B cell (primary cell): ENCODE measurements around the gene UNC79. TPM values are rescaled to one million over a fixed set of nuclear protein-coding genes. Genes with fewer than 3 reads are reported as not detected.

Experiments
- ATAC-seq: fragments of 200-7000 bp; cut with Tn5 transposase; one replicate; pipeline ENCODE4 v1.10.0; 2021; ENCODE audit warnings: low read depth, mild to moderate bottlenecking, moderate number of reproducible peaks, moderate library complexity
- CTCF ChIA-PET: fragments of 350-600 bp; sonication (Branson Sonifier 250); formaldehyde crosslinking; loops from one replicate; lab custom pipeline; 2021; ENCODE audit warnings: antibody characterized with exemption, inconsistent platforms; lab: Charles Lee
- POLR2A ChIA-PET: fragments of 350-600 bp; sonication (Branson Sonifier 250); formaldehyde crosslinking; loops from one replicate; lab custom pipeline; 2021; ENCODE audit warnings: antibody characterized with exemption; lab: Charles Lee
- DNase-seq: peaks from one replicate; pipeline ENCODE4 v3.0.0; 2013
- H2AFZ ChIP-seq: 2 replicates; pipeline ENCODE4 v1.6.1; 2012; ENCODE audit warnings: mild to moderate bottlenecking, low read depth, low read length; ENCODE audit not compliant: insufficient read depth, poor library complexity, severe bottlenecking
- H3K27ac ChIP-seq, 2 donors: 1 replicate in 1 of 2; 2 replicates in 1 of 2; pipeline ENCODE4 v1.5.1; 2012 to 2013; ENCODE audit warnings: low read length in 2 of 2, mild to moderate bottlenecking in 2 of 2, moderate library complexity in 1 of 2
- H3K27me3 ChIP-seq, 4 experiments: fragments of 200-600 bp in 1 of 4; sonication (generic) in 1 of 4; replicated peaks in 1 of 4; 1 replicate in 2 of 4; 2 replicates in 2 of 4; pipeline versions ENCODE4 v1.6.1 to v1.7.0; 2013 to 2016; ENCODE audit warnings: low read length in 3 of 4, mild to moderate bottlenecking in 2 of 4, mixed read lengths in 1 of 4, moderate library complexity in 1 of 4; ENCODE audit not compliant: insufficient read depth in 4 of 4, control insufficient read depth in 3 of 4; ENCODE audit errors: control extremely low read depth in 1 of 4
- H3K36me3 ChIP-seq, 2 experiments: replicated peaks in 1 of 2; 1 replicate in 1 of 2; 2 replicates in 1 of 2; pipeline versions ENCODE4 v1.6.1 to v1.7.1; 2013; ENCODE audit warnings: low read length in 1 of 2; ENCODE audit not compliant: insufficient read depth in 2 of 2, control insufficient read depth in 1 of 2; ENCODE audit errors: control extremely low read depth in 1 of 2, extremely low read depth in 1 of 2
- H3K4me1 ChIP-seq, 2 donors: fragments of 200-600 bp in 1 of 2; sonication (generic) in 1 of 2; 1 replicate in 1 of 2; 2 replicates in 1 of 2; pipeline versions ENCODE4 v1.5.1 to v1.6.1; 2013 to 2017; ENCODE audit warnings: low read length in 2 of 2; ENCODE audit not compliant: control insufficient read depth in 2 of 2, insufficient read depth in 2 of 2
- H3K4me2 ChIP-seq: replicated peaks from 2 replicates; pipeline ENCODE3; 2012; ENCODE audit warnings: mild to moderate bottlenecking, low read depth, low read length; ENCODE audit not compliant: poor library complexity, severe bottlenecking
- H3K4me3 ChIP-seq, 5 experiments: fragments of 200-600 bp in 1 of 5; sonication (generic) in 1 of 5; 1 replicate in 3 of 5; 2 replicates in 2 of 5; pipeline versions ENCODE4 v1.5.1 to v1.7.0; 2011 to 2016; ENCODE audit warnings: low read length in 4 of 5, mild to moderate bottlenecking in 4 of 5, low read depth in 2 of 5, control low read depth in 1 of 5, moderate library complexity in 1 of 5; ENCODE audit not compliant: insufficient read depth in 1 of 5; ENCODE audit errors: control extremely low read depth in 1 of 5, extremely low read depth in 1 of 5
- H3K79me2 ChIP-seq: fragments of 200-600 bp; sonication (generic); one replicate; pipeline ENCODE4 v1.6.0; 2016; ENCODE audit warnings: low read length; ENCODE audit not compliant: control insufficient read depth, insufficient read depth
- H3K9ac ChIP-seq: fragments of 200-600 bp; sonication (generic); 2 replicates; pipeline ENCODE4 v1.6.1; 2017; ENCODE audit warnings: mild to moderate bottlenecking, low read length, moderate library complexity
- H3K9me3 ChIP-seq, 3 donors: one replicate each; pipeline versions ENCODE4 v1.6.1 to v1.7.1; 2013; ENCODE audit warnings: low read length in 2 of 3; ENCODE audit not compliant: control insufficient read depth in 2 of 3, insufficient read depth in 1 of 3; ENCODE audit errors: control extremely low read depth in 1 of 3
- H4K20me1 ChIP-seq: 2 replicates; pipeline ENCODE4 v1.6.0; 2012; ENCODE audit warnings: mild to moderate bottlenecking, low read length; ENCODE audit not compliant: insufficient read depth, control insufficient read depth, poor library complexity, severe bottlenecking
- H3K27ac Mint-ChIP-seq: one replicate; pipeline ENCODE4 v1.8.0; 2021; ENCODE audit warnings: mixed read lengths
- H3K27me3 Mint-ChIP-seq: one replicate; pipeline ENCODE4 v1.8.0; 2021; ENCODE audit warnings: mixed read lengths
- H3K4me1 Mint-ChIP-seq: one replicate; pipeline ENCODE4 v1.8.0; 2021; ENCODE audit warnings: mixed read lengths
- H3K4me3 Mint-ChIP-seq: one replicate; pipeline ENCODE4 v1.8.0; 2021; ENCODE audit warnings: mixed read lengths
- H3K9me3 Mint-ChIP-seq: one replicate; pipeline ENCODE4 v1.8.0; 2022; ENCODE audit warnings: mixed read lengths; ENCODE audit not compliant: insufficient read depth
- CTCF ChIP-seq: fragments of 200-600 bp; IDR thresholded peaks from one replicate; pipeline ENCODE4 v1.8.0; 2022; ENCODE audit warnings: antibody characterized with exemption, mild to moderate bottlenecking
- EZH2 ChIP-seq: IDR thresholded peaks from 2 replicates; pipeline ENCODE4 v1.6.1; 2012; ENCODE audit warnings: borderline replicate concordance, low read depth, mild to moderate bottlenecking, moderate library complexity, low read length; ENCODE audit not compliant: insufficient read depth, poor library complexity, severe bottlenecking
- WGBS: methylation state at CpG from one replicate; pipeline ENCODE4 v1.1.5; 2013; ENCODE audit warnings: missing lambda C conversion rate; ENCODE audit not compliant: insufficient coverage; 5-methylcytosine and 5-hydroxymethylcytosine counted together
- intact Hi-C: fragments of 100-400 bp; cut with micrococcal nuclease; formaldehyde crosslinking; loops from one replicate; pipeline ENCODE4 v1.10.0; 2022
- polyA plus RNA-seq: library from polyadenylated mRNA; depleted of rRNA; stranded (reverse); fragments of >200 nt; gene quantifications from 2 replicates; pipeline ENCODE4 v1.2.3, GENCODE V29; 2012
- total RNA-seq, 2 donors: library from RNA; stranded (reverse); fragments of 120-200 nt in 1 of 2; gene quantifications; 1 replicate in 1 of 2; 2 replicates in 1 of 2; pipeline versions ENCODE4 v1.2.3 to v1.2.4, GENCODE V29; 2013 to 2022

The UNC79 gene
- total and polyA plus RNA-seq, 2 donors (not counting 1 experiment from before 2014, with no cell fraction given): 0.04 to 0.15 TPM

- H3K9ac ChIP-seq: no peak overlapping the region
- no peaks in the 10 kb centered on the region for H3K4me1 Mint-ChIP-seq
These were observed 260.5 kb downstream of the UNC79 start for GRCh38 chr14:93691042-93691780.

More at GRCh38 chr14:93691042-93691780, 260.5 kb downstream of the UNC79 start:
- H3K9me3 ChIP-seq: no peaks in the 10 kb centered on the region
- no peak overlapping the region for H3K4me3 Mint-ChIP-seq
- H3K9me3 Mint-ChIP-seq: peaks cover 2% of the 10 kb centered on the region
- peaks cover 25% of the 10 kb centered on the region for H3K27me3 Mint-ChIP-seq
- H2AFZ ChIP-seq: no peak overlapping the region
- ATAC-seq (no peak), DNase-seq (no peak)
- no peak overlapping the region for H3K27ac Mint-ChIP-seq
- TF ChIP-seq CTCF (no peak), EZH2 (no peak)
- intact Hi-C loops: no loop called here
- no peaks in the 10 kb centered on the region for H3K36me3 ChIP-seq
- H3K4me3 ChIP-seq: no peak overlapping the region
- no peaks in the 10 kb centered on the region for H4K20me1 ChIP-seq
- H3K27ac ChIP-seq: no peak overlapping the region
- H3K79me2 ChIP-seq: no peaks in the 10 kb centered on the region
- no peak overlapping the region for H3K4me2 ChIP-seq
- ChIA-PET POLR2A (no interaction called here), CTCF (no interaction called here)
- no peaks in the 10 kb centered on the region for H3K4me1 ChIP-seq
- WGBS: 80% methylated on average over 8 of the region's 16 CpGs
- H3K27me3 ChIP-seq: peaks cover 0 to 7% (median 0%) of the 10 kb centered on the region in 4 experiments
